OCI-LY7 (cell line): Measurements from ENCODE around the gene PTPRM.

Experiments
- CTCF ChIP-seq: fragments of 200-600 bp; sonication (generic); conservative IDR thresholded peaks from 2 replicates; pipeline ENCODE4 v1.5.1; 2014; ENCODE audit warnings: mild to moderate bottlenecking, antibody characterized with exemption, low read length, moderate library complexity, mixed read lengths
- EZH2phosphoT487 ChIP-seq: fragments of 200-600 bp; sonication (generic); IDR thresholded peaks from 2 replicates; pipeline ENCODE4 v1.6.1; 2018; ENCODE audit warnings: low read depth, borderline replicate concordance, mild to moderate bottlenecking, mixed run types, antibody characterized with exemption, low read length, moderate library complexity, mixed read lengths

DNA sequence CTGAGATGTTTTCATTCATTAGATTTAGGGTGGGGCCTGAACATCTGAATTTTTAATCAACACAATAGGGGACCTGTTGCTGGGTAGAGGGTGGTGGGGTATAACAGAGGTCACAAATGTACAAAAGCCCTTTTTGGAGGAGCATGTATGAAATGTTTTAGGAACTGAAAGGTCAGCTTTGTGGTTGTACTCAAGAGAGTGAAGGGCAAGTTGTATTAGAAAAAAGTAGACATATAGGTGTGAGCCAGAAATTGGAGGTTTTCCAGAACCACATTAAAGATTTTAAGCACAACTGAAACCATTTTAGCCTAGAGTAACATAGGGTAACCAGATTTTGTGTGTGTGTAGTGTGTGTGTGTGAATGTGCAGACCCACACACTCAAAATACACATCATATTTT lies 62.3 kb downstream of the PTPRM start:
- no peak for TF ChIP-seq CTCF
- TF ChIP-seq EZH2phosphoT487, result no peak
